GM18868 (cell line): Measurements from ENCODE around the gene SYNE2.

Source experiments
- ATAC-seq: cut with Tn5 transposase; IDR thresholded peaks from one replicate; pipeline ENCODE4 v1.9.1; 2021; ENCODE audit warnings: mild to moderate bottlenecking, moderate library complexity; ENCODE audit not compliant: unreplicated experiment

The SYNE2 gene

GRCh38 chr14:63874223-63874622 lies 21.4 kb downstream of the SYNE2 start:
- no peak for ATAC-seq

GRCh38 chr14:63875311-63875710 lies 22.5 kb downstream of the SYNE2 start:
- ATAC-seq = no peak

- ATAC-seq = no peak
Observed at GRCh38 chr14:63877550-63877939, 24.7 kb downstream of the SYNE2 start.

GRCh38 chr14:63878052-63878451 lies 25.2 kb downstream of the SYNE2 start:
- ATAC-seq = no peak

- ATAC-seq = no peak
Observed at GRCh38 chr14:63878792-63879191, 26.0 kb downstream of the SYNE2 start.

- no peak for ATAC-seq
Observed at GRCh38 chr14:63881926-63882325, 29.1 kb downstream of the SYNE2 start.

- ATAC-seq = no peak
Observed at GRCh38 chr14:63887899-63888298, 35.1 kb downstream of the SYNE2 start.

- no peak for ATAC-seq
Observed at GRCh38 chr14:63890553-63890952, 37.7 kb downstream of the SYNE2 start.

- no peak for ATAC-seq
Observed at GRCh38 chr14:63891148-63891975, 38.6 kb downstream of the SYNE2 start.

GRCh38 chr14:63892265-63892664 lies 39.5 kb downstream of the SYNE2 start:
- ATAC-seq = no peak

- no peak for ATAC-seq
Observed at GRCh38 chr14:63893701-63894458, 41.1 kb downstream of the SYNE2 start.

GRCh38 chr14:63895510-63895909 lies 42.7 kb downstream of the SYNE2 start:
- ATAC-seq = no peak

- no peak for ATAC-seq
Observed at GRCh38 chr14:63896278-63896720, 43.5 kb downstream of the SYNE2 start.

- no peak for ATAC-seq
Observed at GRCh38 chr14:63897721-63898163, 44.9 kb downstream of the SYNE2 start.

GRCh38 chr14:63899953-63900352 lies 47.1 kb downstream of the SYNE2 start:
- no peak for ATAC-seq

GRCh38 chr14:63901434-63902085 lies 48.8 kb downstream of the SYNE2 start:
- no peak for ATAC-seq

GRCh38 chr14:63902375-63902976 lies 49.7 kb downstream of the SYNE2 start:
- no peak for ATAC-seq

GRCh38 chr14:63904724-63905123 lies 51.9 kb downstream of the SYNE2 start:
- no peak for ATAC-seq

GRCh38 chr14:63905370-63905769 lies 52.6 kb downstream of the SYNE2 start:
- ATAC-seq = no peak

GRCh38 chr14:63908667-63909264 lies 56.0 kb downstream of the SYNE2 start:
- ATAC-seq = no peak

- ATAC-seq = no peak
Observed at GRCh38 chr14:63909984-63910383, 57.2 kb downstream of the SYNE2 start.
